T-helper 1 cell treated with Interleukin-12 subunit alpha and Interleukin-12 subunit beta and Interleukin-4 antibody, amounts not matched to agents 30 ng/mL and 1 ng/mL, for 36 hours (primary cell): Measurements from ENCODE around the gene CDKN3. TPM values are rescaled to one million over a fixed set of nuclear protein-coding genes. Genes with fewer than 3 reads are reported as not detected.
"Not testable (repeated sequence)": the region's sequence is repeated elsewhere in the genome, so short reads cannot be mapped to it uniquely, and the experiment has no call there.

Experiments
- intact Hi-C: fragments of 100-400 bp; cut with micrococcal nuclease; formaldehyde crosslinking; loops from one replicate; pipeline ENCODE4 v1.15.1; 2024
- total RNA-seq: library from RNA; stranded (reverse); gene quantifications from 2 replicates; pipeline ENCODE4 v1.2.3, GENCODE V29; 2022

The CDKN3 gene
- total RNA-seq, 1 donor from 2014 or later, result 44.2 TPM

DNA sequence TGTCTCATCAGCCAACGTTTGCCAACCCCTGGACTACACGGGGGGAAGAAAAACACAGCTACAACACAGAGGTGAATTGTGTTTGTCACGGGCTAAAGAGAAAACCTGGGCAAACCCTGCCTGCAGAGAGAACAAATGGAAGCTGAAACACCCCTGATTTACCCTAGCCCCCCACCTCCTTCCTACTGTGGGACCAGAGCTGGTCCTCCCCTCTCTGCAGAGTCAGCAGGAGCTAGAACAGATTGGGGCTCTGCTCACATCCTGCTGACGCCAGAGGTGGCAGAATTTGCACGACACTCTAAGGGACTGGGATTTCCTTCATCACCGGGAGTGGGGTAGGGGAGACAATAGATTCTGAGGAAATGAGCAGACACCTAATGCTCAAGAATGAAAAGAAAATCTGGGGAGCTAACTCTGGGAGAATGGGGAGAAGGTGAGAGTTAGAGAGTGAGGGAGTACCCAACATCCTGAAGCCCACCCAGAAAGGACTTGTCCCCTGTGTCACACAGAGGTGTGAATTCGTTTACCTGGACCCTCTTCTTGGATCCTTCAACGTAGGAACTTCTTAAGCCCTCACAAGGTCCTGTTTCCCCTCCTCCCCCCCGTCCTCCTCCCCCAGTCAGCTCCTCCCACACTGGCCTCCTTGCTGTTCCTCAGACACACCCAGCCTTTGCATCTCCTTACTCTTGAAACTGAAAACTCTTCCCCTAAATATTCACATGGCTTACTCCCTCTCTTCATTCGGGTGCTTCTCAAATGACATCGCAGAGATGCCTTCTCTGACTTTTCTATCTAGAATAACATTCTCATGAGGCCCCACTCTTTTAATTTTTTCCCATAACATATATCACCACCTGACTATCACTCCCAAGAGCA, 26.2 kb upstream of the CDKN3 start:
- intact Hi-C loops, result no loop called here

DNA sequence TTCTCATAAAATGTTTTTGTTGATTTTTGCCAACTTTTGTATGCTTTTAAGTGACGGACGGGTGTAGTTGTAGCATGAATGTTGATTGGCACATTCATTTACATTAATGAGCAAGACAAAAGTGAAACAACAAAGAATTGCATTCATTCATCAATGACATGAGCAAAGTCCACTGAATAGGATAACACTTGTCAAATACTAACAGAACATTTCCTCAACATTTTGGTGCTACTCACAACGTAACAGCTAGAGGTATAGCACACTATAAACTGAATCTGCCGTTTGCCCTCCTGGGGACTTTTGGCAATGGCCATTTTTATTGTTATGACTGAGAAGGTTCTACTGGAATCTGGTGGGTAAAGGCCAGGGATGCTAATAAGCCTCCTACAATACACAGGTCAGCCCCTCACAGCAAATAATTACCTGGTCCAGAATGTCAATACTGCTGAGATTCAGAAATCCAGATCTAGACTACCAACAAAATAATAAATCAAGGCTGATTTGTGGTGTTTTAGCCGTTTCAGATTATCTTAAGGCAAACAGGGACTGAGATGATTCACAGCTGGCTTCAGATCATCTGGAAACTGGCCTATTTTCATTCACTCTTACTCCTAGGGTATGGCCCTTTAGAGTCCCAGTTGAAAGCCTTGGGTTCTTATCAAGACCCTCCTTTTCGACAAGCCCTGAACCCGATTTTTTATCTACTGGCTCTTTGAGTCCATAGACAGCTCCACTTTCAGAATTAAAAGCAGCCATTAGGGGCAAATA, 22.5 kb upstream of the CDKN3 start:
- intact Hi-C loops, result no loop called here

DNA sequence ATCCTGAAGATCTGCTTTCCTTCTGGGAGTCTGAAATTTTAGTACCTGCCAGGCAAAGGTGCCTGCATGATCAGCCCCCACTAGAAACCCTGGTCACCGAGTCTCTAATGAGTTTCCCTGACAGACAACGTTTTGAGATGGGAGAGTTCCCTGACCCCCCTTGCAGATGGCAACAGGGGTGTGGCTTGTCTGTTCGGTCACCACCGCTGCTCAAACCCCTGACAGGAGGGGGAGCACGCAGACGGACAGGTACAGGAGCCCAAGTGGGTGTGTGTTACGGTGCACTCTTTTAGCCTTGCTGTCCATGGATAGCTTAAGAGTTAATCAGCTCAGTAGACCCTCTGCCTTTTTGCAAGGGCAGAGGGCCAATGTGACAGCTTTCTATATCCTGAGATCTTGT, 19.3 kb upstream of the CDKN3 start:
- intact Hi-C loops, result no loop called here

DNA sequence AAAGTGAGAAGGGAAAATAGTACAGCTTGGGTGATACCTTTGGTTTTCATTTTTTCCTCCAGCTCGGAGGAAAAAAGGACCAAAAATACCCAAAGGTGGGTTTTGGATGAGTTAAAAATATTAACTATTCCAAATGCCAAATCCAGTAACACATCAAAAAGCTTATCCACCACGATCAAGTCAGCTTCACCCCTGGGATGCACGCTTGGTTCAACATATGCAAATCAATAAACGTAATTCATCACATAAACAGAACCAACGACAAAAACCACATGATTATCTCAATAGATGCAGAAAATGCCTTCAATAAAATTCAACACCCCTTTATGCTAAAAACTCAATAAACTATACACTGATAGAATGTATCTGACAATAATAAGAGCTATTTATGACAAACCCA, 17.9 kb upstream of the CDKN3 start:
- intact Hi-C loops, result loop anchor here (1.0 kb wide), 1 partner anchor 39 kb away; no protein-coding TSS in a partner anchor

DNA sequence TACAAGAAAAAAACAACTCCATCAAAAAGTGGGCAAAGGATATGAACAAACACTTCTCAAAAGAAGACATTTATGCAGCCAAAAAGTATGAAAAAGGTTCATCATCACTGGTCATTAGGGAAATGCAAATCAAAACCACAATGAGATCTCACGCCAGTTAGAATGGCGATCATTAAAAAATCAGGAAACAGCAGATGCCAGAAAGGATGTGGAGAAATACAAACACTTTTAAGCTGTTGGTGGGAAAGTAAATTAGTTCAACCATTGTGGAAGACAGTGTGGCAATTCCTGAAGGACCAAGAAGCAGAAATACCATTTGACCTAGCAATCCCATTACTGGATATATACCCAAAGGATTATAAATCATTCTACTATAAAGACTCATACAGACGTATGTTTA, 16.2 kb upstream of the CDKN3 start:
- intact Hi-C loops, result not testable (repeated sequence)

DNA sequence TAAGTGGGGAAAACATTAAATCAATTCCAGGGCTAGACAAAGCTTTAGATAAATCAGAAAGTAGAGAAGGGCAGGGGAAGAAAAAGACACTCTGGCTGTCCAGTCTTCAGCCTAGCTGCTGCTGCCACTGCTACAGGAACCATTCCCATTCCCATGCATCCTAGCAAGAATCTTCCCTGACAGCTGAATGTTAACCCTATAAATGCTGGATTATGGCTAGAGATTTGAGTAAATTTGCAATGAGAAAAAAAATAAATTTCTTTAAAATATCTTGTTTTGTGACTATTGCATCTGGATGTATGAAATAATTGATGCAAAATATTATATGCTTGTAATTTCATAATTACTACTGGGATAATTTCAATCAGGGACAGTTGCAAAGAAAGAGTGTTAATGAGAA, 15.0 kb upstream of the CDKN3 start:
- intact Hi-C loops, result no loop called here

DNA sequence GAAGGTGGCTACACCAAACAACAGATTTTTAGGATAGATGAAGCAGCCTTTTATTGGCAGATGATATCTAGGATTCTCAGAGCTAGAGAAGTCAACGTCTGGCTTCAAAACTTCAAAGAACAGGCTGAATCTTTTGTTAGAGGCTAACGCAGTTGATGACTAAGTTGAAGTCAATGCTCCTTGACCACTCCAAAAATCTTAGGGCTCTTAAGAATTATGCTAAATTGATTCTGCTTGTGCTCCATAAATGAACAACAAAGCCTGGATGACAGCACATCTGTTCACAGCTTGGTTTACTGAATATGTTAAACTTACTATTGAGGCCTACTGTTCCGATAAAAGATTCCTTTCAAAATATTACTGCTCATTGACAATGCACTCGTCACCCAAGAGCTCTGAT, 13.0 kb upstream of the CDKN3 start:
- intact Hi-C loops, result no loop called here

DNA sequence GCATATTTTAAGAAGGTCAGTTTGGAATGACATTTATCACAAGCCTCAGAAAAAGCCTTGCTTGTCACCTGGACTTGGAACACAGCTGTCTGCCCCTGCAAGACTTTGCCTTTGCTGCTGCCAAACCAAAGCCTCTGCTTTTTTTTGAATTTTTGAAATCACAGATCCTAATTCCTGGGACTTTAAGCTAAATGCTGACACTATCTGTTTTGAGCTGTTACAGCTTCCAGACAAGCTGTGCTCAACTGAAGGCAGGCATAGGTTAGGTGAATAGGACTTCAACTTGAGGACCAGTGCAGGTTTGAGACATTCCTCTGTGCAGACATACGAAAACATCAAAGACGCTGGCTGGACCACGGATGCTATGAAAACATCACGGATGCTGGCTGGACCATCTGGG, 11.3 kb upstream of the CDKN3 start:
- intact Hi-C loops, result no loop called here

DNA sequence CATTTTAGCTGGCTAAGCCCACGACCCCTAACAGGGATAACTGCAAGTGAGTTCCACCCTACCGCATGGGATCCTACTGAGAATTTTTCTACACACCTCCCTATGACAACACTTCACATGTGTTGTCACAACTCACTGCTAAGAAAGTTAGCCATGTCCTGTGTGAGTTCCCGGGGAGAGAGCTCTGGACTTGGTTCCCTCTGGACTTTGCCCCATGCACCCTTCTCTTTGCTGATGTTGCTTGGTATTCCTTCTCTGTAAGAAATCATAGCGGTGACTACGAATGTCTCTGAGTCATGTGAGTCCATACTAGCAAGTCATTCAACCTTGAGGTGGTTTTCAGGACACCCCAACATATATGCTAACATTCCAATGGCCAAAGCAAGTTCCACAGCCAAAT, 9.5 kb upstream of the CDKN3 start:
- intact Hi-C loops, result no loop called here

DNA sequence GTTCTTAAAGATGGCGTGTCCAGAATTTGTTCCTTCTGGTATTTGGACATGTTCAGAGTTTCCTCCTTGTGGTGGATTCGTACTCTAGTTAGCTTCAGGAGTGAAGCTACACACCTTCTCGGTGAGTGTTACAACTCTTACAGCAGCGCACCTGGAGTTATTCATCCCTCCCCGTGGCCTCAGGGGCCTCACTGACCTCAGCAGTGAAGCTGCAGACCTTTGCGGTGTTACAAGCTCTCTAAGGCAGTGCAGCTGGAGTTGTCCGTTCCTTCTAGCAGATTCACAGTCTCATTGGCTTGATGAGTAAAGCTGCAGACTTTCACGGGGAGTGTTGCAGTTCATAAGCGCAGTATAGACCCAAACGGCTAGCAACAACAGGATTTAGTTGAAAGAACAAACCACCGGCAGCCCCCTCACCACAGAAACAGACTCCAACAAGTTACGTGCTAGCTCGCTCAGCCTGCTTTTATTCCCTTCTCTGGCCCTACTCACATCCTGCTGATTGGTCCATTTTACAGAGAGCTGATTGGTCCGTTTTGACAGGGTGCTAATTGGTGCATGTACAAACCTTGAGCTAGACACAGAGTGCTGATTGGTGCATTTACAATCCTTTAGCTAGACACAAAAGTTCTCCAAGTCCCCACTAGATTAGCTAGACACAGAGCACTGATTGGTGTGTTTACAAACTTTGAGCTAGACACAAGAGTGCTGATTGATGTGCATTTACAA, 4.5 kb upstream of the CDKN3 start:
- intact Hi-C loops, result no loop called here

DNA sequence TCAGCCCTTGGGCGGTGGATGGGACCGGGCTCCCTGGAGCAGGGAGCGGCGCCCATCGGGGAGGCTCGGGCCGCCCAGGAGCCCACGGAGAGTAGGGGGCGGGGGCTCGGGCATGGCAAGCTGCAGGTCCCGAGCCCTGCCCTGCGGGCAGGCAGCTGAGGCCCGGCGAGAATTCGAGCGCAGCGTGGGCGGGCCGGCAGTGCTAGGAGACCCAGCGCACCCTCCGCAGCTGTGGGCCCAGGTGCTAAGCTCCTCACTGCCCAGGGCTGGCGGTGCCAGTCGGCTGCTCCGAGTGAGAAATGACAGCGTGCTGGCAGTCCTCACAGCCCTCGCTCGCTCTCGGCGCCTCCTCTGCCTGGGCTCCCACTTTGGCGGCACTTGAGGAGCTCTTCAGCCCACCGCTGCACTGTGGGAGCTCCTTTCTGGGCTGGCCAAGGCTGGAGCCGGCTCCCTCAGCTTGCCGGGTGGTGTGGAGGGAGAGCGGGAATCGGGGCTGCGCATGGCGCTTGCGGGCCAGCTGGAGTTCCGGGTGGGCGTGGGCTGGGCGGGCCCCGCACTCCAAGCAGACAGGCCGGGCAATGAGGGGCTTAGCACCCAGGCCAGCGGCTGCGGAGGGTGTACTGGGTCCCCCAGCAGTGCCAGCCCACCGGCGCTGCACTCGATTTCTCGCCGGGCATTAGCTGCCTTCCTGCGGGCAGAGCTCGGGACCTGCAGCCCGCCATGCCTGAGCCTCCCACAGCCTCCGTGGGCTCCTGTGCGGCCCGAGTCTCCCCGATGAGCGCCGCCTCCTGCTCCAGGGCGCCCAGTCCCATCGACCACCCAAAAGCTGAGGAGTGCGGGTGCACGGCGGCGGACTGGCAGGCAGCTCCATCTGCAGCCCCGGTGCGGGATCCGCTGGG, 3.6 kb upstream of the CDKN3 start:
- intact Hi-C loops, result not testable (repeated sequence)

DNA sequence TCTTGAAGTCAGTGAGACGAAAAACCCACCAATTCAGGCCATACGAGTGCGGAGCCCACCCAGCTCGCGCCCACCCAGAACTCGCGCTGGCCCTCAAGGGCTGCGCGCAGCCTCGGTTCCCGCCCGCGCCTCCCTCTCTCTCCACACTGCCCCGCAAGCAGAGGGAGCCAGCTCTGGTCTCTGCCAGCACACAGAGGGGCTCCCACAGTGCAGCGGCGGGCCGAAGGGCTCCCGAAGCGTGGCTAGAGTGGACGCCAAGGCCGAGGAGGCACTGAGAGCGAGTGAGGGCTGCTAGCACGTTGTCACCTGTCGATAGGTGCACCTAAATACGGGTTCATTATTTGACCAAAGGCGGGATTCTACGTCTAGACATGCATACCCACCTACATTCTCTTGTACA, 2.2 kb upstream of the CDKN3 start:
- intact Hi-C loops, result no loop called here

DNA sequence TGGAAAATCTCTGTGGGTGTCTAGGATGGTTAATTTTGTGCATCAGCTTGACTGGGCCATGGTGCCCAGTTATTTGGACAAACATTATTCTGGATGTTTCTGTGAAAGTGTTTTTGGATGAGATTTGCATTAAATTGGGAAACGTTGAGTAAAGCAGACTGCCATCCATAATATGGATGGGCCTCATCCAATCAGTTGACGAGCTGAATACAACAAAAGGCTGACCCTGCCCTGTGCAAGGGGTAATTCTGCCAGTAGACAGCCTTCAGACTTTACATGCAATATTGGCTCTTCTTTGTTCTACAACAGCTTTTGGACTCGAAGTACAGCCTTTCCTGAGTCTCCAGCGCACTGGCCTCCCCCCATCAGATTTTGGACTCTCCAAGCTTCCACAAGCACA, 1.5 kb upstream of the CDKN3 start:
- intact Hi-C loops, result loop anchor here (5.0 kb wide), 3 partner anchors 877 to 1993 kb away; partner anchors contain the start of genes DDHD1 and FBXO34

DNA sequence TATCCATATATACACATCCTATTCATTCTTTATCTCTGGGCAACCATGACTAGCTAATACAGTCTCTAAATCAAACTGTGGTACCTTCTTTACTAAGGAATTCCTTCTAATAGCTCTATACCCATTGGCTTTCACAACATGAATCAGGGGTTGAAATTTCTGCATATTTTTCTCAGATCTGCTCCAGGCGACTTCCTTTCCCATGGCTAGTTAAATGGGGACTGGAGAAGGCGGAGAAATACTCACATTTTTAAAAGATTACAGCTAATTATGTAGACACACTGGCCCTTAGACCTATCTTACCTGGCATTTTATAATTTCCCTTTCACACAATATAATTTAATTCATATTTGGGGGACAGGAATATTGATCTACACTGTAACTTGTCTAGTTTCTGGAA, 1.1 kb upstream of the CDKN3 start:
- intact Hi-C loops, result loop anchor here (1.0 to 5.0 kb wide), 14 partner anchors 40 to 1993 kb away; partner anchors contain the start of genes CGRRF1, CNIH1, DDHD1 and FBXO34

DNA sequence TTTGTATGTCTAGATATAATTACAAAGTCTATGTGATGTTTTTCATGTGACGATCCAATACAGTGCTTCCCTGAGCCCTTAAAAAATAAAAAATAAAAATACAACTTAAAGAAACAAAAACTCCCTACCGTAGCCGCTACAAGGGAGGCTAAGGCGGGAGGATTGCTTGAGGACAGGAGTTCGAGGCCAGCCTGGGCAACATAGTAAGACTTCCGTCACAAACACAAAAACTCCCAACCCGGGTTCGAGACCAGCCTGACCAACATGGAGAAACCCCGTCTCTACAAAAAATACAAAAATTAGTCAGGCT, 669 bp upstream of the CDKN3 start:
- intact Hi-C loops, result loop anchor here (1.0 to 5.0 kb wide), 14 partner anchors 39 to 1994 kb away; partner anchors contain the start of genes CGRRF1, CNIH1, DDHD1 and FBXO34

DNA sequence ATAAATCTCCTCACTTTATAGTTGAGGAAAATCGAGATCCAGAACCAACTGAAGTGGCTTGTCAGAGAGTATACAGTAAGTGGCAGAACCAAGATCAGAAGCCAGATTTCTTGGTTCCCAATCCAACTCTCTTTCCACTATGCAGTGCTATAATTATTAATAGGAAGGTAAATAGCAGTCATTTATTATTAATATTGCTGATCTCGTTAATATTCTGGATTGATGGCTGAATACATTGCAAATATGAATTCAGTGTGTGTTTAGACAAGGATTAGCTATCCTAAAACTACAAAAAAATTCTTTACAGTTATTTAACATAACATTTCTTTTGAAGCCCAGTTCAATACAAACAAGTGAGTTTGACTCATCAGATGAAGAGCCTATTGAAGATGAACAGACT, 2.8 kb downstream of the CDKN3 start:
- intact Hi-C loops, result loop anchor here (5.0 kb wide), 3 partner anchors 873 to 1997 kb away; partner anchors contain the start of genes DDHD1 and FBXO34

DNA sequence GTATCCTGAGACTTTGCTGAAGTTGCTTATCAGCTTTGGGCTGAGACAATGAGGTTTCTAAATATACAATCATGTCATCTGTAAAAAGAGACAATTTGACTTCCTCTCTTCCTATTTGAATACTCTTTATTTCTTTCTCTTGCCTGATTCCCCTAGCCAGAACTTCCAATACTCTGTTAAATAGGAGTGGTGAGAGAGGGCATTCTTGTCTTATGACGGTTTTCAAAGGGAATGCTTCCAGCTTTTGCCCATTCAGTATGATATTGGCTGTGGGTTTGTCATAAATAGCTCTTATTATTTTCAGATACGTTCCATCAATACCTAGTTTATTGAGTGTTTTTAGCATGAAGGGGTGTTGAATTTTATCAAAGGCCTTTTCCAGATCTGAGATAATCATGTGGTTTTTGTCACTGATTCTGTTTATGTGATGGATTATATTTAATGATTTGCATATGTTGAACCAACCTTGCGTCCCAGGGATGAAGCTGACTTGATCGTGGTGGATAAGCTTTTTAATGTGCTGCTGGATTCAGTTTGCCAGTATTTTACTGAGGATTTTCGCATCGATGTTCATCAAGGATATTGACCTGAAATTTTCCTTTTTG, 6.7 kb downstream of the CDKN3 start:
- intact Hi-C loops, result not testable (repeated sequence)

DNA sequence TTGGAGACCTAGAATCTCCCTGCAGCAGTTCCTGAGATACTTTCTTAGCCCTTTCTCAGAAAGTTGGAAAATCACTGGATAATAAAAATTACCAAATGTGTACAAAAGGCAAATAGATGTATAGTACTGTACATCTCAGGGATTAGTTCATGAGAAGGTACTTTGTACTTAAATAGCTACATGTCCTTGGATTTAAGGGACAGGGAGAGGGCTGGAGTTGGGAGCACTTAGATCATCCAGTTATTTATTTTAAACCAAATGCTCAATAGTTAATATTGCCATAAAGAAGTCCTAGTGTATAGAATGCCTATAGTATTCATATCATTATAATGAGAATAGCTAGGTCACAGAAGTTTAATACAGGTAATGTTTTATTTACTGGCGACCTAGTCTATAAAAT, 13.4 kb downstream of the CDKN3 start:
- intact Hi-C loops, result no loop called here

DNA sequence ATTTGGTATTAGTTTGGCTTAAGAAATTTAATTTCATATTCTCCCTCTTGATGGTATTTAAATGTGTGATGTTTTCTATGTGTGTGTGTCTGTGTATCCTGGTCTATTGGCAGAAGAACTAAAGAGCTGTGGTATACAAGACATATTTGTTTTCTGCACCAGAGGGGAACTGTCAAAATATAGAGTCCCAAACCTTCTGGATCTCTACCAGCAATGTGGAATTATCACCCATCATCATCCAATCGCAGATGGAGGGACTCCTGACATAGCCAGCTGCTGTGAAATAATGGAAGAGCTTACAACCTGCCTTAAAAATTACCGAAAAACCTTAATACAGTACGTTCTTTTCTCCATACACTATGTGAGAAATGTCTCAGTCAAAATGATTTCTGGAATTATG, 14.6 kb downstream of the CDKN3 start:
- intact Hi-C loops, result no loop called here

DNA sequence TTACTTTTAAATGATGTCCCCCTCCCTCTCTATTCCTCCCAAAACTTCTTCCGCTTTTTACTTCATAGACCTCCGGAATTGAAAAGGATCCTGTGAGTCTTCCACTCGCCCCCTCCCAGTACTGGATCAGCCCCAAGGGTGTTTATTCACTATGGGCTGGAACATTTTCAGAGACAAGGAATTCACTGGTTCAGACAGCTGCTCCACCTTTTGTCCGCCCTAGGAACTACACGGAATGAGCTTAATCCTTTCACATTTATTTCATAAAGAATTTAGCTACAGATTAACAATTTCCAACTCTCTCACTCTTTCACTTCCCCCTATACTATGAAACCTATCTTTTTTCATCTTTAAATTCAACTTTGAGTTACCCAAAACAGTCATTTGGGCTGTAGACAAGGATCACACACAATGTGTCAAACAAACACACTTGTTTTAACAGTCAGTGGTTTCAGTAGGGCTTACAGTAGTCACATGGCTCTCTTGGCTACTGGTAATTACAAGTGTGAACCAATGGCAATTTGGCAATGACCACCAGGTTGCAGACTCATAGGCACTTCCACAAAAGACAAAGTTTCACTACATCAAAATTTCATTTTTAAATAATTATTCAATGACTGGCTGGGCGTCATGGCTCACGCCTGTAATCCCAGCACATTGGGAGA, 23.8 kb downstream of the CDKN3 start:
- intact Hi-C loops, result loop anchor here (1.0 kb wide), 1 partner anchor 11 kb away; no protein-coding TSS in a partner anchor
